ENCODE results near the gene ZNF324.
"Not testable (repeated sequence)": the region's sequence is repeated elsewhere in the genome, so short reads cannot be mapped to it uniquely, and the experiment has no call there.

Gene ZNF324

GRCh38 chr19:58497634-58498170 lies 30.8 kb downstream of the ZNF324 start:
- Histone ChIP-seq H3K27me3 (ENCODE audit: insufficient read depth, low read length) (no peaks in the 10 kb centered on the region), H3K9me3 (ENCODE audit: low read length) (no peaks in the 10 kb centered on the region), H3K36me3 (ENCODE audit: insufficient read depth, low read length) (no peaks in the 10 kb centered on the region)

DNA sequence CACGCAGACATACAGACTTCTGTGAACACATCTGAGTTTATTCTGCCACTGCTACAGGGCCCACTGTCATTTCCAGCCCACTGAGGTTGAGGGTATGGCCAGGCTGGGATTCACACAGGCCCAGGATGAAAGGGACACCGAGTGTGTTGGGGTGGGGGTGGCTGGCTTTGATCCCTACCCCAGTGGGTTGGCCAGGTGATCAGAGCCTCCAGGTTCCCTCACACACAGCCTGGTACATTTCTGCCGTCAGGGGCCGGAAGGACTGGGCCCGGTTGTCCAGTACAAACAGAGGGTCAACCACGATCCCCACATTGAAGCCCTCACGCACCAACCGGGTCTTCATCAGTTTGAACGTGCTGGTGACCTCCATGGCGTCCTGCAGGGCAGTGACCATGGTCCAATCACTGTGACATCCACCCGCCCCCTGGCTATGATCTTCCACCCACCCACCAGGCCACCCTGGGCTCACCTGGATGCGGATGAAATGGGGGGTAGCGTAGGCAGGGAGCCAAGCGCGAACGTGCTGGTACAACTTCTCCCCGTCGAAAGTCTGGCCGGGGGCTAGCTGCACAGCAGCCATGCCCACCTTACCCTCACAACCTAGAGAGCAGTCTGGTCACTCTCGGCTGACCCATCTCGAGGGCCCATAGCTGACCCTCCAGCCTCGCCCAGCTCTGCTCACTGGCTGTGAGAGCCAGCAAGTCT lies 31.6 kb downstream of the ZNF324 start:
- H2AFZ ChIP-seq (ENCODE audit: low read depth, low read length), result peak overlapping the region; percentile 42
- H3K4me3 ChIP-seq (ENCODE audit: low read length), result peak overlapping the region; percentile 51
- peaks cover 12% of the 10 kb centered on the region for H3K4me1 ChIP-seq (ENCODE audit: insufficient read depth, low read length)
- no peaks in the 10 kb centered on the region for H3K9me3 ChIP-seq (ENCODE audit: low read length)
- H3K27me3 ChIP-seq (ENCODE audit: insufficient read depth, low read length), result no peaks in the 10 kb centered on the region
- no peaks in the 10 kb centered on the region for H3K36me3 ChIP-seq (ENCODE audit: insufficient read depth, low read length)

More at GRCh38 chr19:58497634-58498170, 30.8 kb downstream of the ZNF324 start:
- Histone ChIP-seq H2AFZ (ENCODE audit: low read depth, low read length) (no peak overlapping the region), H3K4me1 (ENCODE audit: insufficient read depth, low read length) (peaks cover 12% of the 10 kb centered on the region), H3K4me3 (ENCODE audit: low read length) (no peak overlapping the region)

GRCh38 chr19:58499021-58499927 lies 32.4 kb downstream of the ZNF324 start:
- H2AFZ ChIP-seq (ENCODE audit: low read depth, low read length), result peak overlapping the region; percentile 42
- peaks cover 12% of the 10 kb centered on the region for H3K4me1 ChIP-seq (ENCODE audit: insufficient read depth, low read length)
- H3K9me3 ChIP-seq (ENCODE audit: low read length), result no peaks in the 10 kb centered on the region
- no peaks in the 10 kb centered on the region for H3K27me3 ChIP-seq (ENCODE audit: insufficient read depth, low read length)
- H3K36me3 ChIP-seq (ENCODE audit: insufficient read depth, low read length), result no peaks in the 10 kb centered on the region
- peak overlapping the region; percentile 51 for H3K4me3 ChIP-seq (ENCODE audit: low read length)

DNA sequence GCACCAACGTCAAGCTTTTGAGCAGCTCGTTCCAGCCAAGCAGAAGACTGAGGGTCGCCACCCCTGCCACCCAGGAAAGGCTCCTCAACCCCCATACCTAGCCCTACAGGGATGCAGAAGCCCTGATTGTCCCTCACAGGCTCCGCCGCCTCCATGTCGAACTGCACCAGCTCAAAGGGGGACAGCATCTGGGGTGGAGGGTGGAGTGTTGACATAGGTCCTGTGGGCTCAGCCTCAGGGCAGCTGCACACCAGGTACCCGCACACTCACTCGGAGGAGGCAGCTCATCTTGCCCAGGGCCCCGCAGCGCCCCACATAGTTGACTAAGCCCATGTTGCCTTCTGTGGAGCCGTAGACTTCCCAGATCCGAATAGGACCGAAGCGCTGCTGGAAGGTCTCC lies 33.4 kb downstream of the ZNF324 start:
- no peaks in the 10 kb centered on the region for H3K27me3 ChIP-seq (ENCODE audit: insufficient read depth, low read length)
- no peak overlapping the region for H2AFZ ChIP-seq (ENCODE audit: low read depth, low read length)
- no peaks in the 10 kb centered on the region for H3K9me3 ChIP-seq (ENCODE audit: low read length)
- H3K36me3 ChIP-seq (ENCODE audit: insufficient read depth, low read length), result no peaks in the 10 kb centered on the region
- H3K4me3 ChIP-seq (ENCODE audit: low read length), result peak overlapping the region; percentile 51
- peaks cover 12% of the 10 kb centered on the region for H3K4me1 ChIP-seq (ENCODE audit: insufficient read depth, low read length)

- not testable (repeated sequence) for H3K36me3 ChIP-seq (ENCODE audit: insufficient read depth, low read length); H2AFZ ChIP-seq (ENCODE audit: low read depth, low read length); H3K27me3 ChIP-seq (ENCODE audit: insufficient read depth, low read length); H3K9me3 ChIP-seq (ENCODE audit: low read length); H3K4me3 ChIP-seq (ENCODE audit: low read length); H3K4me1 ChIP-seq (ENCODE audit: insufficient read depth, low read length)
These were observed 40.8 kb downstream of the ZNF324 start for GRCh38 chr19:58507602-58508223.

- no peak overlapping the region for H2AFZ ChIP-seq (ENCODE audit: low read depth, low read length)
- H3K27me3 ChIP-seq (ENCODE audit: insufficient read depth, low read length), result no peaks in the 10 kb centered on the region
- H3K9me3 ChIP-seq (ENCODE audit: low read length), result peaks cover under 1% of the 10 kb centered on the region
- no peaks in the 10 kb centered on the region for H3K4me1 ChIP-seq (ENCODE audit: insufficient read depth, low read length)
- no peak overlapping the region for H3K4me3 ChIP-seq (ENCODE audit: low read length)
- H3K36me3 ChIP-seq (ENCODE audit: insufficient read depth, low read length), result peaks cover 17% of the 10 kb centered on the region
These were observed 42.8 kb downstream of the ZNF324 start for GRCh38 chr19:58509731-58510083.

DNA sequence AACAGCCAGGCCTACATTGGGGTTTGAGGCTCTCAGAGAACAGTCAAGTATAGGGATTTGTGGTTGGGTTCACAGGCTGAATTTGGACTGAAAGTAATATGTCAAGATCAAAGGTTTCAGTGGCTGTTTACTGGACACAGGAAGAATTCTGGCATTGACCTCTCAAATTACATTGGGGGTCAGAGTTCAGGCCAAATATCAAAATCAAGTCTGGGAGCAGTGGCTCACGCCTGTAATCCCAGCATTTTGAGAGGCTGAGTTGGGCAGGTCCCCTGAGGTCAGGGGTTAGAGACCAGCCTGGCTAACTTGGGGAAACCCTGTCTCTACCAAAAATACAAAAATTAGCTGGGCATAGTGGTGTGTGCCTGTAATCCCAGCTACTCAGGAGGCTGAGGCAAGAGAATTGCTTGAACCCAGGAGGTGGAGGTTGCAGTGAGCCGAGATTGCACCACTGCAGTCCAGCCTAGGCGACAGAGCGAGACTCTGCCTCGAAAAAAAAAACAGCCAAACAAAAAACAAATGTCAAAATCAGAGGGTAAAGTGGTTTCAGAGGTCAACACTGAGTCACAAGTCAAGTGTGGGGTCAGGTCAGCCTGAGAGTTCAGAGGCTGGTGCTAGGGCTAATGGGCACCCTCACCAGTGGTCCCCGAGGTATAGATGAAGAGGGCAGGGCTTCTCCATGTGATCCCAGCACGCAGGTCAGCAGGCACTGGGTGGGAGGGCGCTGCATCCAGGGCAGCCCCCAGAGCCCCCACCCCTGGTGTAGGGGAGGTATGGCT lies 43.4 kb downstream of the ZNF324 start:
- Histone ChIP-seq H3K4me1 (ENCODE audit: insufficient read depth, low read length) (no peaks in the 10 kb centered on the region), H3K4me3 (ENCODE audit: low read length) (no peak overlapping the region), H3K36me3 (ENCODE audit: insufficient read depth, low read length) (peaks cover 20% of the 10 kb centered on the region), H3K27me3 (ENCODE audit: insufficient read depth, low read length) (no peaks in the 10 kb centered on the region), H3K9me3 (ENCODE audit: low read length) (peaks cover 2% of the 10 kb centered on the region), H2AFZ (ENCODE audit: low read depth, low read length) (no peak overlapping the region)

DNA sequence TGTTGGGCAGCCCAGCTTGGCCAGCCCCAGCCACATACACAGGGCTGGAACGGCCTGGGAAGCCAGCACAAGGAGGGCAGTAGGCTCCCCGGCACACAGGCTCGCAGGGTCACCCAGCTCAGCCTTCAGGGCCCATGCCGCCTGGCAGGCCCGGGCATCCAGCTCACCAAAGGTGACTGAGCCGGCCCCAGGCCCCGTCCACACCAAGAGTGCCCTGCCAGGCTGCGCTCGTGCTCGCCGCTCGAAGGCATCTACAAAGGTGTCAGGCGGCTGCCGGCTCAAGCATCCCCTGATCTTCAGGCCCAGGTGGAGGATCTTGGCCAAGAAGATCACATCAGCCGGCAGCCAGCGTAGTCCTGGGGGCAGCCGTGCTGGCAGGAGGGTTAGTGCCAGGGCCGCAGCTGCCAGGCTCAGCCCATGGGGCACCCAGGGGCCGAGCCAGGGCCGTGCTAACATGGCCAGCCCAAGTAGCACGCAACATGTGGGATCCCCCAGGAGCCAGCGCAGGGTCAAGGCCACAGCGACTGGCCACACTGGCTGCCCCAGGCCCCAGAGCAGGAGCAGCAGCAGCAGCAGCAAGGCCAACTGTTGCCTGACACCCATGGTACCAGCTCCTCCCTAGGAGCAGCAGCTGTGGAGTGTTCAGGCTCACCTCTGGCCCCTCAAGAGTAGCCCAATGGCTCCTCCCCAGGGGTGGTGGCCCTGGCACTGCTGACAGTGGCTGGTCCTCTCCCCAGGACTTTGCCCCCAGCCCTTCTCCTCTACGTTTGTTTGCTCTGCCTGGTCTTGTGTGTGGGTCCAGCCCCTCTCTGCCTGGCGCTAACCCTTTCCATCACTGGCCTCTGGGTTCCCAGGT lies 44.7 kb downstream of the ZNF324 start, which contains the start of gene SLC27A5:
Gene SLC27A5, minus strand, starts transcription at position 640 of the 856 bp plus-strand sequence. Its CDS starts 37 bp downstream, at position 603.
- Histone ChIP-seq H3K27me3 (ENCODE audit: insufficient read depth, low read length) (no peaks in the 10 kb centered on the region), H3K9me3 (ENCODE audit: low read length) (peaks cover 2% of the 10 kb centered on the region), H3K36me3 (ENCODE audit: insufficient read depth, low read length) (peaks cover 26% of the 10 kb centered on the region), H3K4me1 (ENCODE audit: insufficient read depth, low read length) (no peaks in the 10 kb centered on the region), H2AFZ (ENCODE audit: low read depth, low read length) (no peak within 1 kb of the TSS), H3K4me3 (ENCODE audit: low read length) (no peak within 1 kb of the TSS)

DNA sequence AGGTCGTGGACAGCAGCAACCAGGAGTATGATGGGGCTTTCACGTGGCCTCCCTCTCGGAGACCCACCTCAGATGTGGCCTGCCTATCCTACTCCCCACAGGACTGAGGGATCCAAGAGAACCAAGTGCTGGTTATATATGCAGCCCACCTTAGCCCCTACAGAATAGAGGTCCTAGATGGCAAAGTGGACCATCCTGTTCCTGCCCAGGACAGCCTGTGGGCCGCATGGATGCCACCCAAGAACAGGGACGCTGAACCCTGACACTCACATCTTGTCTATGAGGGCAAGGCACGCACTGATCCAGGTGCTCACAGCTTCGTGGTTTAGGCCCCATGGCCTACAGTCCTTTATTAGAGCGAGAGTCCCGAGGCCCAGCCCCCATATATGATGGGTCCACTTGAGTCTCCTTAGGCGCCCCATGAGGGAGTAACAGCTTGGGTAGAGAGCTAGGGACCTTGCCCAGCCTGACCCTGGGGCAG lies 46.4 kb downstream of the ZNF324 start:
- H3K4me3 ChIP-seq (ENCODE audit: low read length), result no peak overlapping the region
- H2AFZ ChIP-seq (ENCODE audit: low read depth, low read length), result no peak overlapping the region
- H3K27me3 ChIP-seq (ENCODE audit: insufficient read depth, low read length), result no peaks in the 10 kb centered on the region
- peaks cover 2% of the 10 kb centered on the region for H3K9me3 ChIP-seq (ENCODE audit: low read length)
- peaks cover 37% of the 10 kb centered on the region for H3K36me3 ChIP-seq (ENCODE audit: insufficient read depth, low read length)
- peaks cover 4% of the 10 kb centered on the region for H3K4me1 ChIP-seq (ENCODE audit: insufficient read depth, low read length)

DNA sequence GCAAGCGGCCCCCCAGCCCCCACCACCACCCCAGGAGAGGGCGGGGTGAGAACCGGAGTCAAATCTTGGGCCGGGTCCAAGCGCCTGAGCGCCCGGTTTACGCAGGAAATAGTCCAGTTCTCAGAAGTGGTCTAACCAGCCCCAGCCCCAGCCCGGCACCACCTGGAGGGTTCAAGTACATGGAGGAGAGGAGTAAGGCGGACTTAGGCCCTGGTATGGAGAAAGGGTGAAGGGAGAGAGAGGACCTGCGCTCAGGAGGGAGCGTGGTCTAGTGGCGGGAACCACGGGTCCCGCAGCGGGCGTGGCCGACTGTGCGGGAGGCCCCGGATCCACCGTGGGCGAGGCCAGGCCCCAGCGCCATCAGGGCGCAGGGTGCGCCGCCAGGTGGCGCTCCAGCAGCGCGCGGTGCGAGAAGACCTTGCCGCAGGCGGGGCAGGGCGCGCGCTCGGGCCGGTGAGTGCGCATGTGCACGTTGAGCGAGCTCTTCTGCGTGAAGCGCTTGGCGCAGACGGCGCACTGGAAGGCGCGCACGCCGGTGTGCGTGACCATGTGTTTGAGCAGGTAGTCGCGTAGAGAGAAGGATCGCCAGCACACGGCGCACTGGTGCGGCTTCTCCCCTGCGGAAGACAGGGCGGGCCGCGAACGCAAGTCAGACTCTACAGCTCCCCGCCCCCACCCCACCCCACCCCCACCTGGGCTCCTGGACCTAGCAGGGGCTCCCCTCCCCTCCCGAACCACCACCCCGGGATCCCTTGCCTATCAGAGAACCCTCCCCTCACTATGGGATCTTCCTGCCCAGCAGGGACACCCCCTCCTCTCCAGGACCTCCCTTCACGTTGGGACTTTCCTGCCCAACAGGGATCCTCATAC lies 47.0 kb downstream of the ZNF324 start:
- peaks cover 37% of the 10 kb centered on the region for H3K36me3 ChIP-seq (ENCODE audit: insufficient read depth, low read length)
- peaks cover 2% of the 10 kb centered on the region for H3K9me3 ChIP-seq (ENCODE audit: low read length)
- H3K27me3 ChIP-seq (ENCODE audit: insufficient read depth, low read length), result no peaks in the 10 kb centered on the region
- H3K4me3 ChIP-seq (ENCODE audit: low read length), result no peak overlapping the region
- no peak overlapping the region for H2AFZ ChIP-seq (ENCODE audit: low read depth, low read length)
- H3K4me1 ChIP-seq (ENCODE audit: insufficient read depth, low read length), result peaks cover 7% of the 10 kb centered on the region

- no peak overlapping the region for H3K4me3 ChIP-seq (ENCODE audit: low read length)
- peaks cover 37% of the 10 kb centered on the region for H3K36me3 ChIP-seq (ENCODE audit: insufficient read depth, low read length)
- no peak overlapping the region for H2AFZ ChIP-seq (ENCODE audit: low read depth, low read length)
- H3K4me1 ChIP-seq (ENCODE audit: insufficient read depth, low read length), result peaks cover 7% of the 10 kb centered on the region
- peaks cover 2% of the 10 kb centered on the region for H3K9me3 ChIP-seq (ENCODE audit: low read length)
- H3K27me3 ChIP-seq (ENCODE audit: insufficient read depth, low read length), result no peaks in the 10 kb centered on the region
These were observed 47.7 kb downstream of the ZNF324 start for GRCh38 chr19:58514564-58515022.
